ENCODE measurements around the gene JMJD6.

The JMJD6 gene

GRCh38 chr17:76677406-76677805 lies 49.0 kb downstream of the JMJD6 start:
- H3K36me3 ChIP-seq (ENCODE audit: insufficient read depth, low read length) = no peaks in the 10 kb centered on the region
- H3K4me2 ChIP-seq (ENCODE audit: low read length) = no peak overlapping the region
- no peak overlapping the region for H3K4me3 ChIP-seq (ENCODE audit: low read depth, low read length, poor library complexity, severe bottlenecking)
- H2AFZ ChIP-seq (ENCODE audit: low read length) = no peak overlapping the region
- H3K27ac ChIP-seq (ENCODE audit: low read depth, low read length, poor library complexity, severe bottlenecking) = no peak overlapping the region
- no peaks in the 10 kb centered on the region for H3K79me2 ChIP-seq (ENCODE audit: insufficient read depth, low read length)
- no peaks in the 10 kb centered on the region for H3F3A ChIP-seq (ENCODE audit: insufficient read depth, low read length)
- peaks cover 1% of the 10 kb centered on the region; the same call in 1 of the 2 replicates for H3K27me3 ChIP-seq (ENCODE audit: insufficient read depth, low read length)
- peaks cover 18% of the 10 kb centered on the region for H3K4me1 ChIP-seq (ENCODE audit: insufficient read depth, low read length, severe bottlenecking)
- H4K20me1 ChIP-seq (ENCODE audit: insufficient read depth, low read length) = no peaks in the 10 kb centered on the region
- no peaks in the 10 kb centered on the region for H3K9me3 ChIP-seq (ENCODE audit: low read length)
- H3K9ac ChIP-seq (ENCODE audit: low read length) = no peak overlapping the region
- TF ChIP-seq EZH2 (IDR thresholded peaks at IDR 0.05; ENCODE audit: borderline replicate concordance, low read length) = no peak
- H3K9me2 ChIP-seq (ENCODE audit: low read depth, low read length) = no peaks in the 10 kb centered on the region

DNA sequence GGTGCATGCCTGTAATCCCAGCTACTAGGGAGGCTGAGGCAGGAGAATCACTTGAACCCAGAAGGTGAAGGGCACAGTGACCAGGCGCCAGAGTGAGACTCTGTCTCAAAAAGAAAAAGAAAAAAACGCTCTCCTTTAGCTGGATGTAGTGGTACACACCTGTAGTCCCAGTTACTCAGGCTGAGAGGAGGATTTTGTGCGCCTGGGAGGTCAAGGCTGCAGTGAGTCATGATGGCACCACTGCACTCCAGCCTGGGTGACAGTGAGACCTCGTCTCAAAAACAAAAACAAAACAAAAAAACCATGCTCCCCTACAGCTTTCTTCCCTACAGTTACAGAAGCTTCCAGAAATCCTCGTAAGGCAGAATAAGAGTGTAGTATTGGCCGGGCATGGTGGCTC lies 49.8 kb downstream of the JMJD6 start:
- Histone ChIP-seq H3K4me1 (ENCODE audit: insufficient read depth, low read length, severe bottlenecking) (peaks cover 23% of the 10 kb centered on the region), H3K4me3 (ENCODE audit: low read depth, low read length, poor library complexity, severe bottlenecking) (no peak overlapping the region), H2AFZ (ENCODE audit: low read length) (no peak overlapping the region), H3K27ac (ENCODE audit: low read depth, low read length, poor library complexity, severe bottlenecking) (no peak overlapping the region), H3K9me3 (ENCODE audit: low read length) (no peaks in the 10 kb centered on the region), H3K9ac (ENCODE audit: low read length) (no peak overlapping the region), H4K20me1 (ENCODE audit: insufficient read depth, low read length) (no peaks in the 10 kb centered on the region), H3K36me3 (ENCODE audit: insufficient read depth, low read length) (no peaks in the 10 kb centered on the region), H3K27me3 (ENCODE audit: insufficient read depth, low read length) (no peaks in the 10 kb centered on the region), H3K9me2 (ENCODE audit: low read depth, low read length) (no peaks in the 10 kb centered on the region), H3K4me2 (ENCODE audit: low read length) (no peak overlapping the region), H3F3A (ENCODE audit: insufficient read depth, low read length) (no peaks in the 10 kb centered on the region), H3K79me2 (ENCODE audit: insufficient read depth, low read length) (no peaks in the 10 kb centered on the region)
- TF ChIP-seq EZH2 (IDR thresholded peaks at IDR 0.05; ENCODE audit: borderline replicate concordance, low read length) = no peak
- TF ChIP-seq, protein P1, sequence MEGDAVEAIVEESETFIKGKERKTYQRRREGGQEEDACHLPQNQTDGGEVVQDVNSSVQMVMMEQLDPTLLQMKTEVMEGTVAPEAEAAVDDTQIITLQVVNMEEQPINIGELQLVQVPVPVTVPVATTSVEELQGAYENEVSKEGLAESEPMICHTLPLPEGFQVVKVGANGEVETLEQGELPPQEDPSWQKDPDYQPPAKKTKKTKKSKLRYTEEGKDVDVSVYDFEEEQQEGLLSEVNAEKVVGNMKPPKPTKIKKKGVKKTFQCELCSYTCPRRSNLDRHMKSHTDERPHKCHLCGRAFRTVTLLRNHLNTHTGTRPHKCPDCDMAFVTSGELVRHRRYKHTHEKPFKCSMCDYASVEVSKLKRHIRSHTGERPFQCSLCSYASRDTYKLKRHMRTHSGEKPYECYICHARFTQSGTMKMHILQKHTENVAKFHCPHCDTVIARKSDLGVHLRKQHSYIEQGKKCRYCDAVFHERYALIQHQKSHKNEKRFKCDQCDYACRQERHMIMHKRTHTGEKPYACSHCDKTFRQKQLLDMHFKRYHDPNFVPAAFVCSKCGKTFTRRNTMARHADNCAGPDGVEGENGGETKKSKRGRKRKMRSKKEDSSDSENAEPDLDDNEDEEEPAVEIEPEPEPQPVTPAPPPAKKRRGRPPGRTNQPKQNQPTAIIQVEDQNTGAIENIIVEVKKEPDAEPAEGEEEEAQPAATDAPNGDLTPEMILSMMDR (IDR thresholded peaks at IDR 0.05; ENCODE audit: low read length) = no peak

DNA sequence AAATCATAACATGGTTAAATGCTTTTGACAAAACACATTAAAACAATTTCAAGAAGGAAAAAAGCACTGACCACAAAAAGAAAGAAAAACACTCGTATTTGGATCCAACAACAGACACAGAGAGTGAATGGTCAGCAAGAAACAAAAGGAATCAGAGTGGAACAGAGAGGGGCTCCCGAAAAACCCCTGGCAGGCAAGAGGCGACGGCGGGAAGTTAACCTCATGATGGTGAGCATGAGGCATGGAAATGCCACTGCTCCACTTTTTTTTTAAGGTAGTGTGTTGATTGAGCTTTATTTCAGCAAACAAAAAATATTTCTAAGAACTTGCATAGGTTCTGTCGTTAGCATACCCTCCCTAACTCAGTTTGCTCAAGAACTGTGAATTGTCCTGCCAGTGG lies 50.8 kb downstream of the JMJD6 start:
- Histone ChIP-seq H3F3A (ENCODE audit: insufficient read depth, low read length) (no peaks in the 10 kb centered on the region), H3K27me3 (ENCODE audit: insufficient read depth, low read length) (no peaks in the 10 kb centered on the region), H3K9me3 (ENCODE audit: low read length) (no peaks in the 10 kb centered on the region), H3K79me2 (ENCODE audit: insufficient read depth, low read length) (no peaks in the 10 kb centered on the region), H2AFZ (ENCODE audit: low read length) (no peak overlapping the region), H3K9me2 (ENCODE audit: low read depth, low read length) (no peaks in the 10 kb centered on the region), H3K9ac (ENCODE audit: low read length) (no peak overlapping the region), H3K4me2 (ENCODE audit: low read length) (no peak overlapping the region), H3K4me3 (ENCODE audit: low read depth, low read length, poor library complexity, severe bottlenecking) (no peak overlapping the region), H3K4me1 (ENCODE audit: insufficient read depth, low read length, severe bottlenecking) (peaks cover 31% of the 10 kb centered on the region), H3K27ac (ENCODE audit: low read depth, low read length, poor library complexity, severe bottlenecking) (no peak overlapping the region), H4K20me1 (ENCODE audit: insufficient read depth, low read length) (no peaks in the 10 kb centered on the region), H3K36me3 (ENCODE audit: insufficient read depth, low read length) (no peaks in the 10 kb centered on the region)
- TF ChIP-seq, protein P1 (IDR thresholded peaks at IDR 0.05; ENCODE audit: low read length) = no peak
- TF ChIP-seq EZH2 (IDR thresholded peaks at IDR 0.05; ENCODE audit: borderline replicate concordance, low read length) = no peak

DNA sequence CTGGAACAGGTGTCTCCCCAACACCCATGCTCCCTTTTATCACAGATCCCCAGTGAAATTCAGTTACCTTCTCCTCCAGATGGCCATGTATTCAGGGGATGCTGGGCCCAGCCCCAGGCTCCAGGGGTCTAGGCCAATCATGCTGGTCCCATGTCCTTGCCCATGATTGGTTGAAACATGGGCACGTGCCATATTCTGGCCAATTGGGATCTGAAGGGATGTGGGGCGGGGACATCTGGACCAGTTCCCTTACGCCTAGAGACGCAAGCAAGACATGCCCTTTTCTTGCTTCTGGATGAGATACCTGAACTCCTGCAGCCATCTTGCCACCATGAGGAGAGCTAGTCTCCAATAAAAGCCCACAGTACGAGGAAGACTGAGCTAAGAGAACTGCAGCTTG lies 51.8 kb downstream of the JMJD6 start:
- Histone ChIP-seq H3K9ac (ENCODE audit: low read length) (no peak overlapping the region), H3K27me3 (ENCODE audit: insufficient read depth, low read length) (no peaks in the 10 kb centered on the region), H3K4me2 (ENCODE audit: low read length) (no peak overlapping the region), H3K9me3 (ENCODE audit: low read length) (peaks cover 4% of the 10 kb centered on the region; the same call in 1 of the 2 replicates), H3K27ac (ENCODE audit: low read depth, low read length, poor library complexity, severe bottlenecking) (no peak overlapping the region), H3K36me3 (ENCODE audit: insufficient read depth, low read length) (no peaks in the 10 kb centered on the region; the same call in 1 of the 2 replicates), H3F3A (ENCODE audit: insufficient read depth, low read length) (no peaks in the 10 kb centered on the region), H3K9me2 (ENCODE audit: low read depth, low read length) (no peaks in the 10 kb centered on the region), H2AFZ (ENCODE audit: low read length) (no peak overlapping the region), H3K4me3 (ENCODE audit: low read depth, low read length, poor library complexity, severe bottlenecking) (no peak overlapping the region), H3K4me1 (ENCODE audit: insufficient read depth, low read length, severe bottlenecking) (peaks cover 37% of the 10 kb centered on the region), H3K79me2 (ENCODE audit: insufficient read depth, low read length) (no peaks in the 10 kb centered on the region), H4K20me1 (ENCODE audit: insufficient read depth, low read length) (no peaks in the 10 kb centered on the region)
- TF ChIP-seq, protein P1 (IDR thresholded peaks at IDR 0.05; ENCODE audit: low read length) = no peak
- TF ChIP-seq EZH2 (IDR thresholded peaks at IDR 0.05; ENCODE audit: borderline replicate concordance, low read length) = no peak
